Daoy (cell line): ENCODE data around the gene ZNF14. TPM values are rescaled to one million over a fixed set of nuclear protein-coding genes. Genes with fewer than 3 reads are reported as not detected.

Source experiments
- total RNA-seq: library from RNA; depleted of rRNA; stranded (reverse); fragments of >200 nt; shearing (Covaris generic); gene quantifications from 2 replicates; pipeline ENCODE4 v1.2.3, GENCODE V29; 2014; rRNA removed

ZNF14 gene
- total RNA-seq, 1 experiment from 2014 or later, result 2.9 TPM

Other genes with a start within 250 kb of the ZNF14 start
- 1.8 and 3.1 TPM in 2 replicates for gene TSSK6, start 217.6 kb downstream of the ZNF14 start, total RNA-seq
- gene NDUFA13, start 216.9 kb downstream of the ZNF14 start, total RNA-seq, result 96.6 and 152 TPM in 2 replicates
- 1.4 and 2.7 TPM in 2 replicates for gene YJEFN3, start 204.2 kb downstream of the ZNF14 start, total RNA-seq
- 0.40 and 1.0 TPM in 2 replicates for gene CILP2, start 194.8 kb downstream of the ZNF14 start, total RNA-seq
- 0.42 and 1.9 TPM in 2 replicates for gene PBX4, start 114.4 kb downstream of the ZNF14 start, total RNA-seq
- gene LPAR2, start 104.9 kb downstream of the ZNF14 start, total RNA-seq, result 1.2 and 3.0 TPM in 2 replicates
- gene GMIP, start 89.5 kb downstream of the ZNF14 start, total RNA-seq, result 2.2 and 7.1 TPM in 2 replicates
- gene ATP13A1, start 69.4 kb downstream of the ZNF14 start, total RNA-seq, result 152 and 173 TPM in 2 replicates
- gene ZNF101, start 64.3 kb downstream of the ZNF14 start, total RNA-seq, result 11.0 and 12.4 TPM in 2 replicates
- gene ZNF506, start 88.6 kb upstream of the ZNF14 start, total RNA-seq, result 18.5 and 18.6 TPM in 2 replicates
- 3.9 and 5.1 TPM in 2 replicates for gene ZNF253, start 132.8 kb upstream of the ZNF14 start, total RNA-seq
- 29.1 and 33.4 TPM in 2 replicates for gene ZNF93, start 167.8 kb upstream of the ZNF14 start, total RNA-seq